OCI-LY3 (cell line): Measurements from ENCODE around the gene TADA3.

Experiments
- CTCF ChIP-seq: fragments of 200-600, 300-600 bp; sonication (generic); IDR thresholded peaks from 2 replicates; pipeline ENCODE4 v1.5.1; 2014; ENCODE audit warnings: antibody characterized with exemption, low read length, low read depth
- EZH2phosphoT487 ChIP-seq: fragments of 200-600 bp; shearing (Covaris generic); IDR thresholded peaks from 2 replicates; pipeline ENCODE4 v1.6.1; 2018; ENCODE audit warnings: antibody characterized with exemption, mixed run types, low read depth

GRCh38 chr3:9776896-9777693, 15.2 kb downstream of the TADA3 start:
- TF ChIP-seq CTCF (no peak), EZH2phosphoT487 (no peak)
